GM18508 (cell line): ENCODE measurements around the gene EMILIN2.
"Not testable (repeated sequence)": the region's sequence is repeated elsewhere in the genome, so short reads cannot be mapped to it uniquely, and the experiment has no call there.

Source experiments
- ATAC-seq: cut with Tn5 transposase; IDR thresholded peaks from one replicate; pipeline ENCODE4 v1.9.1; 2021; ENCODE audit warnings: moderate number of reproducible peaks; ENCODE audit not compliant: insufficient read depth, unreplicated experiment

EMILIN2 gene

DNA sequence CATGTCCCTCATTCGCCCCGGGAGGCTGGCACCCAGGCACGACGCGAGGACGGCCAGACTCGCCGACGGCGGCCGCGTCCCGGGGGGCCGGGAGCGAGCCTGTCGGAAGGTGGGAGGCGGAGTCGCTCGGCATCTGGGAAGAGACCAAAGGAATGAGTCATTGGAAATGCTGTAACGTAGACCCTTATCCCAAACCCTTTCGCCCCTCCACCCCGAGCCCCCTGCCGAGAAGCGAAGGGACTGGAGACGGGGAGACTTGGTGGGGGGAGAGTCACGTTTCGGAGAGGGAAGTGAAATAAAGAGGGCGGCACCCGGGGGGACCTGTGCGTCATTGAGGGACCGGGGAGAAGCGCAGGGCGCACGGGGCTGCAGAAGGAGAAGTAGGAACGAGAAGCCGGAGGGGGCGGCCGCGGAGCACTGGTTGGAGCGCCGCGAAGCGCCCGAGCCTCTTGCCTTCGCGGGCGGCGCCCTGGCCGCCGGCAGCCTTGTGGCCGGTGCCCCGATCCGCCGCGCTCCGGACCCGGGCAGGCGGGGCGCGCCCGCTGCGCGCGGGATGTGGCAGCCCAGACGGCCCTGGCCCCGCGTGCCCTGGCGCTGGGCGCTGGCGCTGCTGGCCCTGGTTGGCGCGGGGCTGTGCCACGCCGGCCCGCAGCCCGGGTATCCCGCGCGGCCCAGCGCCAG is at the start of gene EMILIN2:
Gene EMILIN2 (plus strand): TSS at position 371 of the 681 bp plus-strand sequence. CDS start 183 bp downstream, at position 554.
- ATAC-seq: no peak

DNA sequence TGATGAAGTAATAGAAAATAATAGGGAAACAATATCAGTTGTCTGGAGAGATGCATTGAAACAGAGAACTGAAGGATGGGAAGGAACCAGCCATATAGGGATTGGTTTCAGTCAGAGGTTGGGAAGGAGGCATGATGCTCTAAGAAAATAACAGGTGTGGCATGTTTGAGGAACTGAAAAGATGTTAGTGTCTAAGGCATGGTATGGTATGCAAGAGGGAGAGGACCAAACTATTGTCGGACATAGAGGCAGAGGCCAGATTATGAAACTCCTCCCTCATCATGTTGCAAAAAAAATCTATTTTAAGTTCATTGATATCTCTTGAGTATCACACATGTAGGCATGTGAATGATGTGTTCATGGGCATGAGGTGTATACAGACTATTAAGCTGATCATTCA is 48.9 kb upstream of the EMILIN2 start:
- ATAC-seq: no peak

DNA sequence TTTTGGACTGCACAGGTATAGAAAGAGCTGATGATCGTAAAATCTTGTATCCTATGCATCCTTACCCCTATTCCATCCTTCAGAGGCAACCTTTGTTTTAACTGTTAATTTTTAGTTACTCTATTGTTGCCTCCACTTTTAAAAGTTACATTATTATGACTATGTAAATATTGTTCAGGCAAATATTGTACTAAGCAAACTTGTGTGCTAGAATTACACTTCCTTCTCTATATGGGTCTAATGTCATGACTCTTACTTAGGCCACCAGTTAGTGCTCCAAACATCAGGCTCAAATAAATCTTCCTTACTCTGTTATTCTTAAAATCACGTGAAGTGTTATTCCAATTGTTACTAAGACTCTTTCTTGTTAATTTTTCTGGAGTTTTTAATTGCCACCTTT is 47.4 kb upstream of the EMILIN2 start:
- no peak for ATAC-seq

- no peak for ATAC-seq
Measured at GRCh38 chr18:2805970-2806943, 40.5 kb upstream of the EMILIN2 start.

- ATAC-seq: not testable (repeated sequence)
Measured at GRCh38 chr18:2808640-2809039, 38.2 kb upstream of the EMILIN2 start.

DNA sequence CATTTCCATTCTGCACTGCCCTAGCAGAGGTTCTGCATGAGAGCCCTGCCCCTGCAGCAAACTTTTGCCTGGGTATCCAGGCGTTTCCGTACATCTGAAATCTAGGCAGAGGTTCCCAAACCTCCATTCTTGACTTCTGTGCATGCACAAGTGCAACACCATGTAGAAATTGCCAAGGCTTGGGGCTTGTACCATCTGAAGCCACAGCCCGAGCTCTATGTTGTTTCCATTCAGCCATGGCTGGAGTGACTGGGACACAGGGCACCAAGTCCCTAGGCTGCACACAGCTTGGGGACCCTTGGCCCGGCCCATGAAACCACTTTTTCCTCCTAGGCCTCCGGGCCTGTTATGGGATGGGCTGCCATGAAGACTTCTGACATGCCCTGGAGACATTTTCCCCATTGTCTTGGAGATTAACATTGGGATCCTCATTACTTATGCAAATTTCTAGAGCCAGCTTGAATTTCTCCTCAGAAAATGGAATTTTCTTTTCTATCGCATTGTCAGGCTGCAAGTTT is 37.1 kb upstream of the EMILIN2 start:
- not testable (repeated sequence) for ATAC-seq

DNA sequence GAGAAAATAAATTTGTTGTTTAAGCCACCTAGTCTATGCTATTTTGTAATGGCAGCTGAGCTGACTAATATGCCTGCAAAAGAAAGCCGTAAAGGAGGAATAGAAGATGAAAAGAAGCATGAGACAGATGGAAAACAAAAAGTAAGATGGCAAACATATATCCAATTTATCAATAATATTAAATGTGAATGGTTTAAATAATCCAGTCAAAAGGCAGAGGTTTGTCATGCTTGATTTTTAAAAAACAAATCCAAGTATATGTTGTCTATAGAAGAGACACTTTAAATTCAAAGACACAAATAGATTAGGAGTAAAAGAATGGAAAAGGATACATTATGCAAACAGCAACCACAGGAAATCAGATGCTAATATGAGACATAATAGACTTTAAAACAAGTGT is 35.4 kb upstream of the EMILIN2 start:
- ATAC-seq: no peak

GRCh38 chr18:2814928-2815327 is 31.9 kb upstream of the EMILIN2 start:
- ATAC-seq: no peak

DNA sequence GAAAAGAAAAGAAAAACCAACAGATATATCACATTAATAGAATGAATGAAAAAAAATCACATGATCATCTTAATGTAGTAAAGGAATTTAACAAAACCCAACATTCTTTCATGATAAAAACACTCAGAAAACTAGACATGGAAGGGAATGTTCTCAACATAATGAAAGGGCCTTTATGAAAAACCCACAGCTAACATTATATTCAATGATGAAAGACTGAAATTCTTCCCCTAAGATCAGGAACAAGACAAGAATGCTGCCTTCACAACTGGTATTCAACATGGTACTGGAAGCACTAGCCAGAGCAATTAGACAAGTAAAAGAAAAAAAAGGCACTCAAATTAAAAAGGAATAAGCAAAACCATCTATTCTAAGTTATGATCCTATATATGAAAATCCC is 28.5 kb upstream of the EMILIN2 start:
- ATAC-seq: no peak

DNA sequence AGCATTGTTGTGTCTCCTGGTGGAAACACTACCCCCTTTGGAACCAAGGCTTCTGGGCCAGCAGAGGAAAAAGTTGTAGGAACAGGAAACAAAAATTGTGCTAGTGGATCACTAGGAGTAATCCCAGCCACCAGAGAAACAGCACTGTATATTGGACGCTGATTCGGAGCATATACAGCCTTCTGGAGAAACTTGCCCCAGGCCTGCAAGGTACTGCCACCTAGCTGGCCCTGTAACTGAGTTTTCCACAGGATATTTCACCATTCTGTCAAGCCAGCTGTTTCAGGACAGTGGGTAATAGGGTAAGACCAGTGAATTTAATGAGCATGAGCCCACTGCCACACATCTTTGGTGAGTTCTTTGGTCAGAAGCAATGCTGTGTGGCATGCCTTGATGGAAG is 25.1 kb upstream of the EMILIN2 start:
- ATAC-seq: no peak

DNA sequence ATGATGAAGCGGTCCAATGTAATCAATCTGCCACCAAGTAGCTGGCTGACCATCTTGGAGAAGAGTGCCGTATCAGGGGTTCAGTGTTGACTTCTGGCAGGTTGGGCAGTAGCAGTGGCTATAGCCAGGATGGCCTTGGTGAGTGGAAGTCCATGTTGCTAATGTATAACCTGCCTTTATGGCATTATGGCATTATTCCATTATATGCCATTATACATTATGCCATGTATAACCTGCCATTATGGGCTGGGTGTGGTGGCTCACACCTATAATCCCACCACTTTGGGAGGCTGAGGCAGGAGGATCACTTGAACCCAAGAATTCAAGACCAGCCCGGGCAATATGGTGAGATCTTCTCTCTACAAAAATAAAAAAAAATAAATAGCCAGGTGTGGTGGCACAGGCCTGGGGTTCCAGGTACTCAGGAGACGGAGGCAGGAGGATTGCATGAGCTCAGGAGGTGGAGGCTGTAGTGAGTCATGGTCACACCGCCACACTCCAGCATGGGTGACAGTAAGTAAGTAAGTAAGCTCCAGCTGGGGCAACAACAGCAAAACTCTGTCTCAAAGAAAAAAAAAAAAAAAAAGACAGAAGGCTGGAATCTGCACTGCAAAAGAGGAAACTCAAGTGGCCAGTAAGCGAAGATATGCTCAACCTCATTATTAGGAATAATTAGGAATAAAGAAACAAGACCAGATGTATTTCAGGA is 24.4 kb upstream of the EMILIN2 start:
- no peak for ATAC-seq

GRCh38 chr18:2823202-2823601 is 23.6 kb upstream of the EMILIN2 start:
- no peak for ATAC-seq

DNA sequence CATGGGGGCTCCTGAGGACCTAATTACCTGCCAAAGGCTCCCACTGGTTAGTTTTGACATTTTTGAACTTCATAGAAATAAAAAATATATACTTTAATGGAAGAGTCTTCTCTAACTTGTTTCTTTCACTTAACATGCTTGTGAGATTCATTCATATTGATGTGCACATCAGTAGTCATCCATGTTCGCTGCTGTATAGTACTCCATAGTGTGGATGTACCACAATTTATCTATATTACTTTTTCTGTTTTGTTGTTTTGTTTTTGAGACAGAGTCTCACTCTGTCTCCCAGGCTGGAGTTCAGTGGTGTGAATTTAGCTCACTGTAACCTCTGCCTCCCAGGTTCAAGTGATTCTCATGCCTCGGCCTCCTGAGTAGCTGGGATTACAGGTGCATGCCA is 22.8 kb upstream of the EMILIN2 start:
- no peak for ATAC-seq

DNA sequence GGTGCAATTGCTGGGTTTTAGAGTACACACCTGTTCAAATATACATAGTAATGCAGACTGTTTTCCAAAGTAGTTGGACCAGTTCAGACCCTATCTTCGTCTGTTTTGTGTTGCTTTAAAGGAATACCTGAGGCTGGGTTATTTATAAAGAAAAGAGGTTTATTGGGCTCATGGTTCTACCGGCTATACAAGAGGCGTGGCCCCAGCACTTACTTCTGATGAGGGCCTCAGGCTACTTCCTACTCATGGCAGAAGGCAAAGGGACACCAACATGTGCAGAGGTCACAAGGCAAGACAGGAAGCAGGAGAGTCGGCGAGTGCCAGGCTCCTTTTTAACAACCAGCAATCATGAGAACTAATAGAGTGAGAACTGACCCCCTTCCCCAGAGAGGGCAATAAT is 21.9 kb upstream of the EMILIN2 start:
- ATAC-seq: no peak

- no peak for ATAC-seq
Measured at GRCh38 chr18:2825613-2826175, 21.1 kb upstream of the EMILIN2 start.

- ATAC-seq: no peak
Measured at GRCh38 chr18:2826581-2826980, 20.2 kb upstream of the EMILIN2 start.

DNA sequence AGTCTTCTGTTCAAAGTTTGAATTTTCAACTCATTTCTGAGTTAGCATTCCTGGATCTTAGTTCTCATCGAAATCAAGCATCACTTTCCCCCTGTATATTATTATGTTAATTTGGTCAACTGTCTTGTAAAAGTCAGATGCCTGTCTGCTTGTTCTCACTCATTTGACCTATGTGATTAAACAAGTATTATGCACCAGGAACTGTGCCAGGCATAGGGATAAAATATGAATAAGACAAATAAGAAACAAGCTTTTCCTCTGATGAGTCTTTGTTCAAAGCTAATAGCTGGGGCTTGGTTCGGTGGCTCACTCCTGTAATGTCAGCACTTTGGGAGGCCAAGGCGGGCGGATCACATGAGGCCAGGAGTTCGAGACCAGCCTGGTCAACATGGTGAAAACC is 19.7 kb upstream of the EMILIN2 start:
- ATAC-seq: no peak

GRCh38 chr18:2836118-2836517 is 10.7 kb upstream of the EMILIN2 start:
- ATAC-seq: not testable (repeated sequence)

DNA sequence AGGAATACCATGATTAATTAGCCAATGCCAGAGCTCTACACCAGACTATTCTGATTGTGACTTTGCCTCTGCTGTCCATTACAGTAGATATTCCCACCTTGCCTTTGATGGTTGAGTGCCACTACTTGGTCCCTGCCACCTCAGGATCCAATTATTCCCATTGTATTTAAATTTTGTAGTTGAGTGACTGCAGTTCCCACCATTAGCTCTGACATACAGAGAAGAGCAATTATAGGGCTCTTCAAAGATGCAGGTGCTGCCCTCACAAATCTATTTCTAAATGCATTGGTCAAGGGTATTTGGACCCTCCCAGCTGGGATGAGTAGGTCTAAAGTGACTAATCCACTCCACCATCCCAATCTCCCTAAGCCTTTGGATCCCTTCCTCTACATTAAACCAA is 9.5 kb upstream of the EMILIN2 start:
- not testable (repeated sequence) for ATAC-seq

DNA sequence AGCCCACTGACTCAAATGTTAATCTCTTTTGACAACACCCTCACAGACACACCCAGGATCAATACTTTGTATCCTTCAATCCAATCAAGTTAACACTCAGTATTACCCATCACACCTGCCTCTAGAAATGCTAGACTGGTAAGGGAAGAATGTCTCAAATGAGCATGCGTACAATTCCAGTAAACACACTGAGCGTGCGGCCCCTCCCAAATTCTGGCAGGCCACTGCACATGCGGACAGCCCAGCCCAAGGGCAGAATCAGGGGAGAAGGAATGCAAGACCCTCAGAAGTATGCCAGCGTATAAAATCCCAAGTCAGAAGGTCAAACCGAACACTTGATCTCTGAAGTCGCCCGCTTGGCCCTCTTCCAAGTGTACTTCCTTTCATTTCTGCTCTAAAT is 7.6 kb upstream of the EMILIN2 start:
- ATAC-seq: no peak
